A549 (cell line): Measurements from ENCODE around the gene ZNF831. TPM values are rescaled to one million over a fixed set of nuclear protein-coding genes. Genes with fewer than 3 reads are reported as not detected.
A peak's percentile ranks its signal among the peaks of the same experiment; 100 is the strongest.

Experiments used
- ATAC-seq, 2 experiments: fragments of 200-7000 bp in 1 of 2; fragments of >200 bp in 1 of 2; cut with Nextera tagmentation in 1 of 2; cut with Tn5 transposase in 1 of 2; 3 replicates each; pipeline versions ENCODE4 v1.8.0 to v1.9.1; 2018 to 2020; ENCODE audit warnings: mild to moderate bottlenecking in 1 of 2, moderate library complexity in 1 of 2
- CTCF ChIA-PET: fragments of 300-600 bp; sonication (Branson Sonifier 250); formaldehyde crosslinking; extraction: SDS; loops from one replicate; lab custom pipeline; 2021; ENCODE audit warnings: antibody characterized with exemption, inconsistent platforms; lab: Yijun Ruan, JAX
- POLR2A ChIA-PET: fragments of 350-600 bp; formaldehyde crosslinking; extraction: SDS; loops from one replicate; lab custom pipeline; 2021; ENCODE audit warnings: antibody characterized with exemption, inconsistent platforms; lab: Yijun Ruan, JAX
- DNase-seq, 2 experiments: peaks; one replicate each; pipeline versions ENCODE4 v3.0.0 to v3.0.0-alpha.2; 2011 to 2016; ENCODE audit warnings: low read depth in 1 of 2, low spot score in 1 of 2
- FAIRE-seq: peaks from 2 replicates; lab custom pipeline; 2011; peaks lifted over from hg19 to GRCh38; lab: Jason Lieb, UNC
- H3K27ac ChIP-seq, 2 experiments: fragments of >200 bp; sonication (Bioruptor Twin); formaldehyde crosslinking; 3 replicates each; pipeline ENCODE4 v1.5.1; 2016 to 2017
- H3K4me1 ChIP-seq: fragments of >200 bp; sonication (Bioruptor Twin); formaldehyde crosslinking; 3 replicates; pipeline ENCODE4 v1.6.1; 2016
- H3K4me2 ChIP-seq: fragments of >200 bp; sonication (Bioruptor Twin); formaldehyde crosslinking; 3 replicates; pipeline ENCODE4 v1.6.1; 2016
- H3K4me3 ChIP-seq: fragments of >200 bp; sonication (Bioruptor Twin); formaldehyde crosslinking; 3 replicates; pipeline ENCODE4 v1.5.1; 2016
- H3K9me3 ChIP-seq: fragments of >200 bp; sonication (Bioruptor Twin); formaldehyde crosslinking; 3 replicates; pipeline ENCODE4 v1.6.1; 2016
- CBX8 ChIP-seq: fragments of 200-600 bp; sonication (generic); IDR thresholded peaks from 2 replicates; pipeline ENCODE4 v1.6.1; 2016
- CEBPB ChIP-seq, 2 experiments: fragments of >200 bp in 1 of 2; sonication (Bioruptor Twin) in 1 of 2; formaldehyde crosslinking in 1 of 2; IDR thresholded peaks; 2 replicates each; pipeline ENCODE4 v1.6.1; 2012 to 2016
- CHD2 ChIP-seq: fragments of 150-350 bp; IDR thresholded peaks from 2 replicates; pipeline ENCODE4 v1.6.1; 2014; ENCODE audit warnings: low read length; ENCODE audit not compliant: partially characterized antibody
- CTCF ChIP-seq: fragments of >200 bp; sonication (Bioruptor Twin); formaldehyde crosslinking; IDR thresholded peaks from 3 replicates; pipeline ENCODE4 v1.5.1; 2016
- EHF ChIP-seq: fragments of 250-450 bp; sonication (Bioruptor Pico); IDR thresholded peaks from 2 replicates; pipeline ENCODE4 v1.5.0; 2020; ENCODE audit warnings: mild to moderate bottlenecking
- EHMT2 ChIP-seq: fragments of 200-600 bp; sonication (generic); IDR thresholded peaks from 2 replicates; pipeline ENCODE4 v1.6.1; 2016; ENCODE audit warnings: antibody characterized with exemption, low read depth, mild to moderate bottlenecking, moderate library complexity
- FOSL2 ChIP-seq, 2 experiments: fragments of 450-650 bp in 1 of 2; fragments of >200 bp in 1 of 2; sonication (Bioruptor Twin) in 1 of 2; formaldehyde crosslinking; IDR thresholded peaks; 2 replicates each; pipeline versions ENCODE4 v1.5.0 to v1.6.1; 2016 to 2020; ENCODE audit warnings: mild to moderate bottlenecking in 1 of 2, moderate library complexity in 1 of 2
- HDAC2 ChIP-seq: fragments of 200-600 bp; sonication (generic); IDR thresholded peaks from 2 replicates; pipeline ENCODE4 v1.6.1; 2016
- HMGXB4 ChIP-seq: fragments of 250-450 bp; sonication (Bioruptor Pico); IDR thresholded peaks from 2 replicates; pipeline ENCODE4 v1.5.0; 2021; ENCODE audit warnings: mild to moderate bottlenecking, moderate library complexity, borderline replicate concordance
- HOXB13 ChIP-seq: fragments of 250-450 bp; sonication (Bioruptor Pico); IDR thresholded peaks from 2 replicates; pipeline ENCODE4 v1.5.0; 2020; ENCODE audit warnings: low read depth, mild to moderate bottlenecking, moderate library complexity
- JUNB ChIP-seq: fragments of >200 bp; sonication (Bioruptor Twin); formaldehyde crosslinking; IDR thresholded peaks from 2 replicates; pipeline ENCODE4 v1.6.1; 2016
- MAZ ChIP-seq: fragments of 150-350 bp; IDR thresholded peaks from 2 replicates; pipeline ENCODE4 v1.6.1; 2014; ENCODE audit warnings: antibody characterized with exemption, low read depth, low read length, borderline replicate concordance
- NFE2L2 ChIP-seq: fragments of 150-350 bp; conservative IDR thresholded peaks from 2 replicates; pipeline ENCODE4 v1.6.1; 2014; ENCODE audit warnings: low read length
- NR3C1 ChIP-seq: fragments of >200 bp; sonication (Bioruptor Twin); formaldehyde crosslinking; IDR thresholded peaks from 3 replicates; pipeline ENCODE4 v1.6.1; 2017
- POLR2AphosphoS2 ChIP-seq: conservative IDR thresholded peaks from 2 replicates; pipeline ENCODE4 v1.6.1; 2012; ENCODE audit warnings: low read length, improper control_type of control experiment, inconsistent platforms
- RARB ChIP-seq: fragments of 250-450 bp; sonication (Bioruptor Pico); IDR thresholded peaks from 2 replicates; pipeline ENCODE4 v1.8.0; 2021; ENCODE audit warnings: mild to moderate bottlenecking, moderate library complexity
- REST ChIP-seq: fragments of 200-600 bp; sonication (generic); IDR thresholded peaks from 2 replicates; pipeline ENCODE4 v1.6.1; 2016; ENCODE audit warnings: antibody characterized with exemption, mild to moderate bottlenecking, moderate library complexity
- SREBF2 ChIP-seq: fragments of 450-650 bp; IDR thresholded peaks from 2 replicates; pipeline ENCODE4 v1.6.1; 2014; ENCODE audit warnings: mild to moderate bottlenecking, moderate library complexity
- TP53 ChIP-seq: fragments of 250-450 bp; sonication (Bioruptor Pico); IDR thresholded peaks from 2 replicates; pipeline ENCODE4 v1.5.0; 2021; ENCODE audit warnings: mild to moderate bottlenecking, moderate library complexity
- ZC3H11A ChIP-seq: fragments of 450-650 bp; IDR thresholded peaks from 2 replicates; pipeline ENCODE4 v1.6.1; 2014; ENCODE audit warnings: antibody characterized with exemption, mild to moderate bottlenecking
- ZNF302 ChIP-seq: fragments of 250-450 bp; sonication (Bioruptor Pico); IDR thresholded peaks from 2 replicates; pipeline ENCODE4 v1.9.0; 2021; ENCODE audit warnings: inconsistent platforms, mild to moderate bottlenecking, moderate library complexity
- WGBS: methylation state at CpG from one replicate; pipeline ENCODE4 v1.1.6; 2017; ENCODE audit errors: missing lambda C conversion rate; 5-methylcytosine and 5-hydroxymethylcytosine counted together
- polyA plus RNA-seq, 4 experiments: library from polyadenylated mRNA; depleted of rRNA in 3 of 4; stranded (reverse); fragments of >200 nt; fragmentation: RNase III in 1 of 4; extraction: RNeasy Plus Mini Kit Qiagen cat#74134 plus additional on column Dnase treatment in 1 of 4; gene quantifications; 2 replicates in 3 of 4; 3 replicates in 1 of 4; pipeline ENCODE4 v1.2.3, GENCODE V29; 2011 to 2017

The ZNF831 gene
- polyA plus RNA-seq, 2 of the 4 experiments (the other 2 are of a cell fraction), result not detected

DNA sequence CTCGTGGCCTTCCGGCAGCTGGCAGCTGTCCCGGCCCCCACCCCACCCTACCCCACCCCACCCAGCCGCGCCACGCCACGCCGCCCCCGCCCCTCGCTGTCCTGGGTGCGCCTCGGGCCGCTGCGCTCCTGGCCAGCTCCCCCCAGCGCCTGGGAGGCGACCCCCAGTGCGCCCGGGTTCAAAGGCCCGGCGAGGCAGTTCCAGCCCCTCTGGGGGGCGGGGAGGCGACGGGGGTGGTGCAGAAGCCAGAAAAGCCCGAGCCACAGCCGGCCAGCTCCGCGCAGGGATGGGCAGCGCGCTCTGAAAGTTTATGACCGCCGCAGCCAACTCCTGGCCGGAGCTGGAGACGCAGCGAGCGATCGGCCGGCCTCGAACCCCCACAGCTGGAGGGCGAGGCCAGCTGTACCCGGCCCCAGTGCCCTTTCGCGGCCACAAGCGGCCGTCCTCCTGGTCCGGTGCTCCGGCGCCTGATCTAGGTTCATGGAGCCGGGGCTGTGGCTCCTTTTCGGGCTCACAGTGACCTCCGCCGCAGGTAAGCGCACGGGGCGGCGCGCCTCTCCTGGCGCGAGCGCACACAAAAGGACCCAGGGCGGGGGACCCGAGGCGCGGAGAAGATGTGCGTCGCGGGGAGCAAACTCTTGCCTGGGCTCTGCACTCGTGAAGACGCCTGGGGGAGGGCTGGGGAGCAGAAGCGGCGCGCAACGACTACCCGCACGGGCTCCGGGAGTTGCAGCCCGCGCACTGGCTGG is 136.9 kb downstream of the ZNF831 start, which contains the start of gene EDN3:
EDN3 (plus strand) TSS at position 279 of the 749 bp plus-strand sequence; CDS start at position 481, 202 bp downstream.
- POLR2A ChIA-PET, result no interaction called here
- DNase-seq (no peak), ATAC-seq (peak in 1 of 2 experiments; percentile 42; a peak in 2 of 6 replicates), FAIRE-seq (no peak)
- WGBS, result 44% methylated on average over 31 of the region's 77 CpGs
- peaks cover 17% of the 10 kb centered on the region for H3K4me1 ChIP-seq
- no peak for TF ChIP-seq JUNB
- TF ChIP-seq CTCF, result no peak
- no peak for TF ChIP-seq HDAC2
- TF ChIP-seq CBX8, result no peak
- no peak for TF ChIP-seq POLR2AphosphoS2
- TF ChIP-seq HOXB13 (CRISPR knock-in tag), result no peak
- TF ChIP-seq CEBPB (IDR thresholded peaks at IDR 0.05), result no peak
- TF ChIP-seq FOSL2 (IDR thresholded peaks at IDR 0.05), result no peak
- no peak for TF ChIP-seq FOSL2 (CRISPR knock-in tag; IDR thresholded peaks at IDR 0.05)
- TF ChIP-seq NR3C1, result no peak
- TF ChIP-seq SREBF2, result no peak
- TF ChIP-seq RARB (CRISPR knock-in tag), result no peak
- no peak for TF ChIP-seq NFE2L2
- TF ChIP-seq ZNF302 (CRISPR knock-in tag), result no peak
- no peak for TF ChIP-seq CHD2
- TF ChIP-seq HMGXB4, result no peak
- no peak for TF ChIP-seq REST
- no peak for TF ChIP-seq EHMT2
- H3K9me3 ChIP-seq, result no peaks in the 10 kb centered on the region
- peak within 1 kb of the TSS; percentile 72 to 77; a peak in 5 of 6 replicates for H3K27ac ChIP-seq
- CTCF ChIA-PET, result interaction anchor here (1.0 kb wide), 1 partner anchor 104 kb away, joined by 4 read pairs; no protein-coding TSS in a partner anchor
- H3K4me3 ChIP-seq, result peak within 1 kb of the TSS; percentile 40
- H3K4me2 ChIP-seq, result peak within 1 kb of the TSS; percentile 85

DNA sequence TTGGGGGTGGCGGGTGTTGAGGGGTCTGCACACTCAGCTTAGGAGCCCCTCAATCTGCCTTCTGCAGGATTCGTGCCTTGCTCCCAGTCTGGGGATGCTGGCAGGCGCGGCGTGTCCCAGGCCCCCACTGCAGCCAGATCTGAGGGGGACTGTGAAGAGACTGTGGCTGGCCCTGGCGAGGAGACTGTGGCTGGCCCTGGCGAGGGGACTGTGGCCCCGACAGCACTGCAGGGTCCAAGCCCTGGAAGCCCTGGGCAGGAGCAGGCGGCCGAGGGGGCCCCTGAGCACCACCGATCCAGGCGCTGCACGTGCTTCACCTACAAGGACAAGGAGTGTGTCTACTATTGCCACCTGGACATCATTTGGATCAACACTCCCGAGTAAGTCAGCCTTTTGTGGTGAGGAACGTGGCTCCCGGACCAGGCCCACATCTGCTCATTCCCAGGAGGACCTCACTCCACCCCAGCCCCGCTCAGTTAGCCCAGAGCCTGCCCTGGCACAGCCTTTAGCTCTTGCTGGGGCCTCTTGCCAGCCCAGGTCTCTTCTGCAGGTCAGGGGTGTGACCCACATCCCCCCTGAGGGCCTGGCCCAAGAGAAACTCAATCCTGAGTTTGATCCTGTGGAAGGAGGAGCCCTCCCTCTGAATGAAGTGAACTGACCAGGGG is 137.9 kb downstream of the ZNF831 start:
- CTCF ChIA-PET, result no interaction called here
- H3K9me3 ChIP-seq, result no peaks in the 10 kb centered on the region
- no peak overlapping the region; the same call in 2 of the 3 replicates for H3K4me3 ChIP-seq
- DNase-seq (no peak), ATAC-seq (no peak)
- H3K27ac ChIP-seq, result peak overlapping the region in 1 of 2 experiments; percentile 72; a peak in 1 of 6 replicates
- TF ChIP-seq TP53 (CRISPR knock-in tag), result no peak
- no peak for TF ChIP-seq MAZ
- TF ChIP-seq EHF (CRISPR knock-in tag), result no peak
- no peak for TF ChIP-seq CHD2
- TF ChIP-seq ZC3H11A, result no peak
- TF ChIP-seq, all 56 proteins: peak for 0
- Histone ChIP-seq H3K4me1 (peaks cover 17% of the 10 kb centered on the region), H3K4me2 (no peak overlapping the region)
- WGBS, result 80% methylated on average over 13 of the region's 17 CpGs
- no peak for FAIRE-seq
- POLR2A ChIA-PET, result no interaction called here
